ENCODE data around the gene ALK. TPM values are rescaled to one million over a fixed set of nuclear protein-coding genes. Genes with fewer than 3 reads are reported as not detected.

The ALK gene
- total and polyA plus RNA-seq, 7 donors = 0.31 to 2.9 (median 1.2) TPM; not detected in 1

GRCh38 chr2:29898999-29899398, 22.4 kb downstream of the ALK start:
- no peaks in the 10 kb centered on the region for H3K4me1 ChIP-seq
- H3K27me3 ChIP-seq = peaks cover 0 to 31% (median 0%) of the 10 kb centered on the region in 3 donors
- H3K27ac ChIP-seq = no peak overlapping the region
- no peaks in the 10 kb centered on the region for H3K36me3 ChIP-seq
- no peaks in the 10 kb centered on the region for H3K9me3 ChIP-seq
- TF ChIP-seq EP300 (IDR thresholded peaks at IDR 0.05) = no peak
- TF ChIP-seq POLR2AphosphoS5 (IDR thresholded peaks at IDR 0.05) = no peak
- no peak for TF ChIP-seq CTCF (IDR thresholded peaks at IDR 0.05)
- TF ChIP-seq POLR2A (IDR thresholded peaks at IDR 0.05) = no peak
- H3K4me3 ChIP-seq = no peak overlapping the region
- no peak for DNase-seq
- intact Hi-C loops (cut with DNase I) = no loop called here
- 35 to 37% methylated on average over 5 of the region's 5 CpGs for WGBS, 2 donors

- Histone ChIP-seq H3K4me1 (no peaks in the 10 kb centered on the region), H3K9me3 (no peaks in the 10 kb centered on the region), H3K4me3 (no peak overlapping the region), H3K36me3 (no peaks in the 10 kb centered on the region), H3K27me3 (peaks cover 0 to 9% (median 0%) of the 10 kb centered on the region in 3 donors), H3K27ac (no peak overlapping the region)
- 36 to 48% methylated on average over 3 of the region's 3 CpGs for WGBS, 2 donors
- no peak for TF ChIP-seq POLR2A (IDR thresholded peaks at IDR 0.05)
- TF ChIP-seq CTCF (IDR thresholded peaks at IDR 0.05) = no peak
- no peak for TF ChIP-seq POLR2AphosphoS5 (IDR thresholded peaks at IDR 0.05)
- TF ChIP-seq EP300 (IDR thresholded peaks at IDR 0.05) = no peak
- intact Hi-C loops (cut with DNase I) = no loop called here
- DNase-seq = no peak
Observed at GRCh38 chr2:29894822-29895614, 26.4 kb downstream of the ALK start.

GRCh38 chr2:29892585-29893259, 28.7 kb downstream of the ALK start:
- DNase-seq = no peak
- WGBS, 2 donors = 53 to 62% methylated on average over 5 of the region's 5 CpGs

GRCh38 chr2:29881089-29881730, 40.2 kb downstream of the ALK start:
- Histone ChIP-seq H3K9me3 (peaks cover 0 to 3% (median 0%) of the 10 kb centered on the region in 4 donors), H3K4me1 (no peaks in the 10 kb centered on the region), H3K27me3 (no peaks in the 10 kb centered on the region), H3K4me3 (no peak overlapping the region), H3K27ac (no peak overlapping the region), H3K36me3 (no peaks in the 10 kb centered on the region)
- DNase-seq = no peak
- TF ChIP-seq EP300 (IDR thresholded peaks at IDR 0.05) (no peak), CTCF (IDR thresholded peaks at IDR 0.05) (no peak), POLR2A (IDR thresholded peaks at IDR 0.05) (no peak), POLR2AphosphoS5 (IDR thresholded peaks at IDR 0.05) (no peak)
- 81 to 87% methylated on average over 6 of the region's 6 CpGs for WGBS, 2 donors
- intact Hi-C loops (cut with DNase I) = no loop called here

More at GRCh38 chr2:29892585-29893259, 28.7 kb downstream of the ALK start:
- H3K4me3 ChIP-seq = no peak overlapping the region
- H3K27me3 ChIP-seq = peaks cover 0 to 3% (median 0%) of the 10 kb centered on the region in 3 donors
- H3K4me1 ChIP-seq = no peaks in the 10 kb centered on the region
- TF ChIP-seq POLR2AphosphoS5 (IDR thresholded peaks at IDR 0.05) = no peak
- TF ChIP-seq CTCF (IDR thresholded peaks at IDR 0.05) = no peak
- TF ChIP-seq POLR2A (IDR thresholded peaks at IDR 0.05) = no peak
- no peak for TF ChIP-seq EP300 (IDR thresholded peaks at IDR 0.05)
- intact Hi-C loops (cut with DNase I) = no loop called here
- H3K27ac ChIP-seq = no peak overlapping the region
- H3K9me3 ChIP-seq = no peaks in the 10 kb centered on the region
- H3K36me3 ChIP-seq = no peaks in the 10 kb centered on the region

Measured in sigmoid colon (tissue), 7 donors.